ENCODE measurements around the gene CCBE1.

Gene CCBE1

GRCh38 chr18:59576541-59577385 lies 120.5 kb downstream of the CCBE1 start:
- no peak for DNase-seq (ENCODE audit: extremely low spot score)
- ChIA-PET CTCF (interaction anchor here (0.6 to 1.0 kb wide), 2 partner anchors 57 to 116 kb away, joined by 3 read pairs; no protein-coding TSS in a partner anchor), POLR2A (interaction anchor here (1.5 kb wide), 1 partner anchor 10 kb away, joined by 3 read pairs; no protein-coding TSS in a partner anchor)
- TF ChIP-seq ZNF384 (IDR thresholded peaks at IDR 0.05) (no peak), L3MBTL2 (conservative IDR thresholded peaks at IDR 0.05) (no peak), FOXM1 (IDR thresholded peaks at IDR 0.05; ENCODE audit: borderline replicate concordance) (no peak), FOXA1 (IDR thresholded peaks at IDR 0.05) (no peak), HDGF (IDR thresholded peaks at IDR 0.05; ENCODE audit: borderline replicate concordance) (no peak), CTBP1 (IDR thresholded peaks at IDR 0.05; ENCODE audit: borderline replicate concordance) (no peak), ELF4 (IDR thresholded peaks at IDR 0.05) (no peak), NFRKB (IDR thresholded peaks at IDR 0.05) (no peak), BHLHE40 (IDR thresholded peaks at IDR 0.05; ENCODE audit: borderline replicate concordance) (no peak), FOXK2 (IDR thresholded peaks at IDR 0.05) (no peak)
- TF ChIP-seq, protein P1, sequence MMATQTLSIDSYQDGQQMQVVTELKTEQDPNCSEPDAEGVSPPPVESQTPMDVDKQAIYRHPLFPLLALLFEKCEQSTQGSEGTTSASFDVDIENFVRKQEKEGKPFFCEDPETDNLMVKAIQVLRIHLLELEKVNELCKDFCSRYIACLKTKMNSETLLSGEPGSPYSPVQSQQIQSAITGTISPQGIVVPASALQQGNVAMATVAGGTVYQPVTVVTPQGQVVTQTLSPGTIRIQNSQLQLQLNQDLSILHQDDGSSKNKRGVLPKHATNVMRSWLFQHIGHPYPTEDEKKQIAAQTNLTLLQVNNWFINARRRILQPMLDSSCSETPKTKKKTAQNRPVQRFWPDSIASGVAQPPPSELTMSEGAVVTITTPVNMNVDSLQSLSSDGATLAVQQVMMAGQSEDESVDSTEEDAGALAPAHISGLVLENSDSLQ (IDR thresholded peaks at IDR 0.05): no peak

DNA sequence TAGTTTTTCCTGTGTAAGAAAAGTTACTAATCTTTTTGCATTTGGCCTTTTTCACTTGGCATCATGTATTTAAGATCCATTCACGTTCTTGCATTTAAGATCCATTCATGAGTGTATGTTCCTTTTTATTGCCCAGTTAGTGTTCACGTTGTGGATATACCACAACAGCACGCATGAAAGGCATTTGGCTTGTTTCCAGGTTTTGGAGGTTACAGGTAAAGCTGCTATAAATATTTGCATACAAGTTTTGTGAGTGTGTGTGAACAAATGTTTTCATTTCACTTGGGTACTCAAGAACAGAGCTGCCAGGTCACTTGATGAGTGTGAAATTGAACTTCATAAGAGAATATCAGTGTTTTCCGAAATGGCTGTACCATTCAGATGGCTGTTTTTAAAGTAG lies 121.2 kb downstream of the CCBE1 start:
- TF ChIP-seq BHLHE40 (IDR thresholded peaks at IDR 0.05; ENCODE audit: borderline replicate concordance): no peak
- TF ChIP-seq, protein P1 (IDR thresholded peaks at IDR 0.05): no peak
- TF ChIP-seq FOXA1 (IDR thresholded peaks at IDR 0.05): no peak
- TF ChIP-seq SUZ12 (IDR thresholded peaks at IDR 0.05): no peak
- TF ChIP-seq ARNT (IDR thresholded peaks at IDR 0.05): no peak
- TF ChIP-seq ELF4 (IDR thresholded peaks at IDR 0.05): no peak
- no peak for TF ChIP-seq FOXK2 (IDR thresholded peaks at IDR 0.05)
- TF ChIP-seq SP1 (IDR thresholded peaks at IDR 0.05): no peak
- TF ChIP-seq TARDBP (IDR thresholded peaks at IDR 0.05): no peak
- no peak for DNase-seq (ENCODE audit: extremely low spot score)
- ChIA-PET CTCF (interaction anchor here (0.6 to 1.0 kb wide), 2 partner anchors 58 to 115 kb away, joined by 3 read pairs; no protein-coding TSS in a partner anchor), POLR2A (interaction anchor here (1.5 kb wide), 1 partner anchor 10 kb away, joined by 3 read pairs; no protein-coding TSS in a partner anchor)

GRCh38 chr18:59573962-59574361 lies 123.3 kb downstream of the CCBE1 start:
- POLR2A ChIA-PET: no interaction called here

GRCh38 chr18:59571902-59572301 lies 125.3 kb downstream of the CCBE1 start:
- DNase-seq (ENCODE audit: extremely low spot score): no peak
- ChIA-PET POLR2A (no interaction called here), CTCF (no interaction called here)
- TF ChIP-seq FOXM1 (IDR thresholded peaks at IDR 0.05; ENCODE audit: borderline replicate concordance): no peak
- no peak for TF ChIP-seq TARDBP (IDR thresholded peaks at IDR 0.05)

More at GRCh38 chr18:59573962-59574361, 123.3 kb downstream of the CCBE1 start:
- TF ChIP-seq FOXA1 (IDR thresholded peaks at IDR 0.05) (no peak), CTBP1 (IDR thresholded peaks at IDR 0.05; ENCODE audit: borderline replicate concordance) (no peak), TARDBP (IDR thresholded peaks at IDR 0.05) (no peak), SP1 (IDR thresholded peaks at IDR 0.05) (no peak), SUZ12 (IDR thresholded peaks at IDR 0.05) (no peak), HDGF (IDR thresholded peaks at IDR 0.05; ENCODE audit: borderline replicate concordance) (no peak), ZNF384 (IDR thresholded peaks at IDR 0.05) (no peak), FOXM1 (IDR thresholded peaks at IDR 0.05; ENCODE audit: borderline replicate concordance) (no peak), L3MBTL2 (conservative IDR thresholded peaks at IDR 0.05) (no peak), ARNT (IDR thresholded peaks at IDR 0.05) (no peak), FOXK2 (IDR thresholded peaks at IDR 0.05) (no peak), BHLHE40 (IDR thresholded peaks at IDR 0.05; ENCODE audit: borderline replicate concordance) (no peak), NFRKB (IDR thresholded peaks at IDR 0.05) (no peak), LEF1 (IDR thresholded peaks at IDR 0.05; ENCODE audit: borderline replicate concordance) (no peak), ELF4 (IDR thresholded peaks at IDR 0.05) (no peak)
- TF ChIP-seq, protein P1 (IDR thresholded peaks at IDR 0.05): no peak
- CTCF ChIA-PET: interaction anchor here (0.7 kb wide), 1 partner anchor 722 kb away, joined by 4 read pairs; no protein-coding TSS in a partner anchor
- DNase-seq (ENCODE audit: extremely low spot score): no peak

- POLR2A ChIA-PET: no interaction called here
- CTCF ChIA-PET: no interaction called here
- no peak for TF ChIP-seq BHLHE40 (IDR thresholded peaks at IDR 0.05; ENCODE audit: borderline replicate concordance)
- TF ChIP-seq HDGF (IDR thresholded peaks at IDR 0.05; ENCODE audit: borderline replicate concordance): no peak
- TF ChIP-seq, protein P1 (IDR thresholded peaks at IDR 0.05): no peak
- TF ChIP-seq SUZ12 (IDR thresholded peaks at IDR 0.05): no peak
- no peak for DNase-seq (ENCODE audit: extremely low spot score)
These were observed 126.4 kb downstream of the CCBE1 start for GRCh38 chr18:59570796-59571195.

All from HEK293T (cell line).